K562 (cell line): ENCODE data around the gene ACAD8. TPM values are rescaled to one million over a fixed set of nuclear protein-coding genes. Genes with fewer than 3 reads are reported as not detected.

Experiments
- ATAC-seq: fragments of 200-7000 bp; cut with Tn5 transposase; 3 replicates; pipeline ENCODE4 v1.9.1; 2020; ENCODE audit warnings: moderate library complexity
- BruUV-seq: library from RNA; stranded (reverse); fragments of 400-500 nt; replicated peaks from 2 replicates; lab custom pipeline; 2021; lab: Mats Ljungman, UMichigan
- CTCF ChIA-PET: fragments of 300-600 bp; formaldehyde crosslinking; extraction: SDS; loops from one replicate; lab custom pipeline; 2021; ENCODE audit warnings: low intra/inter-chr PET ratio; lab: Yijun Ruan, JAX
- POLR2A ChIA-PET: fragments of 300-600, 350-650 bp; sonication (Branson Sonifier 250); formaldehyde crosslinking; extraction: SDS; loops from one replicate; lab custom pipeline; 2021; ENCODE audit warnings: antibody characterized with exemption, inconsistent platforms; lab: Yijun Ruan, JAX
- DNase-seq, 4 experiments: peaks; one replicate each; pipeline versions ENCODE4 v3.0.0 to v3.0.0-alpha.2; 2011 to 2018; ENCODE audit warnings: low spot score in 3 of 4, mixed read lengths in 3 of 4; ENCODE audit errors: extremely low read depth in 1 of 4
- FAIRE-seq: peaks from 2 replicates; lab custom pipeline; 2011; peaks lifted over from hg19 to GRCh38; lab: Jason Lieb, UNC
- H2AFZ ChIP-seq: 2 replicates; pipeline ENCODE4 v1.6.0; 2011; ENCODE audit warnings: low read depth, low read length, control low read depth, inconsistent platforms
- H3K27ac ChIP-seq: fragments of 200-600 bp; 3 replicates; pipeline ENCODE4 v1.8.0; 2011; ENCODE audit warnings: low read depth, mild to moderate bottlenecking, control low read depth, inconsistent platforms, low read length, moderate library complexity, mixed read lengths; ENCODE audit errors: extremely low read depth
- H3K27me3 ChIP-seq, 2 experiments: fragments of 300-600 bp in 1 of 2; 2 replicates in 1 of 2; 3 replicates in 1 of 2; pipeline versions ENCODE4 v1.6.0 to v1.8.0; 2011; ENCODE audit warnings: inconsistent platforms in 2 of 2, low read length in 2 of 2, mild to moderate bottlenecking in 1 of 2, mixed read lengths in 1 of 2, moderate library complexity in 1 of 2; ENCODE audit not compliant: control insufficient read depth in 2 of 2, insufficient read depth in 2 of 2
- H3K36me3 ChIP-seq: fragments of 300-600 bp; 3 replicates; pipeline ENCODE4 v1.8.0; 2011; ENCODE audit warnings: mild to moderate bottlenecking, low read length, inconsistent platforms; ENCODE audit not compliant: control insufficient read depth, insufficient read depth
- H3K4me1 ChIP-seq, 2 experiments: fragments of 200-600 bp in 1 of 2; replicated peaks in 1 of 2; 2 replicates in 1 of 2; 3 replicates in 1 of 2; pipeline versions ENCODE4 v1.5.1 to v1.8.0; 2011; ENCODE audit warnings: inconsistent platforms in 2 of 2, low read length in 2 of 2, mild to moderate bottlenecking in 1 of 2, mixed read lengths in 1 of 2, moderate library complexity in 1 of 2; ENCODE audit not compliant: control insufficient read depth in 2 of 2, insufficient read depth in 2 of 2
- H3K4me2 ChIP-seq: 2 replicates; pipeline ENCODE4 v1.6.1; 2011; ENCODE audit warnings: low read length, control low read depth, inconsistent platforms, mixed read lengths; ENCODE audit not compliant: insufficient read depth
- H3K4me3 ChIP-seq: fragments of 200-600 bp; sonication (generic), shearing (Covaris generic); 2 replicates; pipeline ENCODE4 v1.5.1; 2016; ENCODE audit warnings: control low read depth, inconsistent platforms
- H3K79me2 ChIP-seq: fragments of 200-600 bp; 3 replicates; pipeline ENCODE4 v1.8.0; 2011; ENCODE audit warnings: low read length, inconsistent platforms; ENCODE audit not compliant: control insufficient read depth, insufficient read depth
- H3K9ac ChIP-seq, 2 experiments: 2 replicates each; pipeline versions ENCODE4 v1.6.0 to v1.6.1; 2011; ENCODE audit warnings: low read depth in 2 of 2, low read length in 2 of 2, control low read depth in 1 of 2, inconsistent platforms in 1 of 2, mild to moderate bottlenecking in 1 of 2, mixed read lengths in 1 of 2; ENCODE audit not compliant: insufficient read depth in 1 of 2
- H3K9me1 ChIP-seq: one replicate; pipeline ENCODE4 v1.6.0; 2011; ENCODE audit warnings: inconsistent platforms, mild to moderate bottlenecking, low read length, moderate library complexity; ENCODE audit not compliant: control insufficient read depth, insufficient read depth
- H3K9me3 ChIP-seq: replicated peaks from 2 replicates; pipeline ENCODE4 v1.5.1; 2011; ENCODE audit warnings: low read depth, low read length, inconsistent platforms; ENCODE audit not compliant: control insufficient read depth, insufficient read depth
- H4K20me1 ChIP-seq: replicated peaks from 2 replicates; pipeline ENCODE4 v1.6.1; 2011; ENCODE audit warnings: low read length, inconsistent platforms, mixed read lengths; ENCODE audit not compliant: control insufficient read depth, insufficient read depth
- BCLAF1 ChIP-seq, 2 experiments: fragments of 450-650 bp in 1 of 2; IDR thresholded peaks; 2 replicates each; pipeline ENCODE4 v1.6.1; 2011 to 2017; ENCODE audit warnings: low read depth in 2 of 2, antibody characterized with exemption in 1 of 2, borderline replicate concordance in 1 of 2, low read length in 1 of 2, mild to moderate bottlenecking in 1 of 2, mixed read lengths in 1 of 2; ENCODE audit not compliant: control insufficient read depth in 1 of 2
- LCOR ChIP-seq: sonication (generic); formaldehyde crosslinking; IDR thresholded peaks from 2 replicates; pipeline ENCODE4 v1.8.0; 2022; ENCODE audit warnings: mild to moderate bottlenecking, missing genetic modification reagents
- MLLT1 ChIP-seq, 2 experiments: fragments of 450-650 bp; IDR thresholded peaks; 2 replicates each; pipeline ENCODE4 v1.6.1; 2016
- MLX ChIP-seq, 2 experiments: fragments of 450-650 bp in 1 of 2; sonication (generic) in 1 of 2; formaldehyde crosslinking; conservative IDR thresholded peaks; 2 replicates each; pipeline versions ENCODE4 v1.4.0 to v1.8.1; 2020 to 2022; ENCODE audit warnings: mild to moderate bottlenecking in 1 of 2, missing genetic modification reagents in 1 of 2
- PHF20 ChIP-seq: fragments of 450-650 bp; IDR thresholded peaks from 2 replicates; pipeline ENCODE4 v1.6.1; 2018; ENCODE audit not compliant: partially characterized antibody
- PPARD ChIP-seq: fragments of 250-450 bp; sonication (Bioruptor Pico); IDR thresholded peaks from 2 replicates; pipeline ENCODE4 v1.8.0; 2022; ENCODE audit warnings: inconsistent platforms, mild to moderate bottlenecking, moderate library complexity
- ZKSCAN1 ChIP-seq: fragments of 150-350 bp; IDR thresholded peaks from 2 replicates; pipeline ENCODE4 v1.6.1; 2016; ENCODE audit warnings: low read depth, low read length
- ZNF253 ChIP-seq: fragments of 250-450 bp; sonication (Bioruptor Pico); conservative IDR thresholded peaks from 2 replicates; pipeline ENCODE4 v1.6.1; 2021; ENCODE audit warnings: mild to moderate bottlenecking
- ZNF277 ChIP-seq: fragments of 250-450 bp; sonication (Bioruptor Pico); IDR thresholded peaks from 2 replicates; pipeline ENCODE4 v1.8.0; 2022; ENCODE audit warnings: inconsistent platforms, mild to moderate bottlenecking, moderate library complexity, borderline replicate concordance
- ZNF324 ChIP-seq: fragments of 250-450 bp; sonication (Bioruptor Pico); IDR thresholded peaks from 2 replicates; pipeline ENCODE4 v1.4.0; 2020; ENCODE audit warnings: mild to moderate bottlenecking
- WGBS: fragments of 100-300 bp; shearing (Covaris generic); methylation state at CpG from one replicate; pipeline ENCODE4 v1.1.6; 2016; ENCODE audit warnings: low coverage, mixed read lengths; ENCODE audit not compliant: insufficient coverage; ENCODE audit errors: missing lambda C conversion rate; 5-methylcytosine and 5-hydroxymethylcytosine counted together
- in situ Hi-C: fragments of 300-500 bp; cut with MboI; formaldehyde crosslinking; loops from 4 replicates; pipeline ENCODE4 v1.15.0; 2018; ENCODE audit warnings: inconsistent platforms, mixed read lengths
- intact Hi-C: fragments of 100-400 bp; cut with micrococcal nuclease; formaldehyde crosslinking; loops from 2 replicates; pipeline ENCODE4 v1.14.2; 2022
- polyA plus RNA-seq, 8 experiments: library from polyadenylated mRNA; depleted of rRNA in 4 of 8; stranded (reverse) in 5 of 8; unstranded in 3 of 8; fragments of >200 nt; fragmentation: Nextera tagmentation in 2 of 8; fragmentation: Illumina TruSeq in 1 of 8; extraction: Ambion mirVana in 2 of 8; extraction: Trizol in 1 of 8; gene quantifications; 2 replicates each; pipeline versions ENCODE4 v1.2.1 to v1.2.3, GENCODE V29; 2011 to 2014; ENCODE audit warnings: inconsistent platforms in 1 of 8, missing spikeins in 1 of 8
- total RNA-seq, 7 experiments: library from RNA; depleted of rRNA in 6 of 7; stranded (reverse); fragments of >200 nt in 6 of 7; fragmentation: Illumina TruSeq in 2 of 7; extraction: Trizol in 2 of 7; gene quantifications; 2 replicates each; pipeline versions ENCODE4 v1.2.1 to v1.2.3, GENCODE V29; 2011 to 2021; ENCODE audit warnings: low replicate concordance in 1 of 7

Gene ACAD8
- total and polyA plus RNA-seq, 9 of the 15 experiments (the other 6 are each of a cell fraction or from before 2014, with no cell fraction given): 6.5 to 34.1 (median 20.1) TPM

- DNase-seq (no peak), FAIRE-seq (no peak), ATAC-seq (no peak)
- intact Hi-C loops: no loop called here
- H3K79me2 ChIP-seq: peaks cover 49% of the 10 kb centered on the region
- H3K27ac ChIP-seq: no peak overlapping the region
- no peaks in the 10 kb centered on the region for H3K27me3 ChIP-seq
- no peak overlapping the region for H3K4me2 ChIP-seq
- H3K9me3 ChIP-seq: no peaks in the 10 kb centered on the region
- H3K9me1 ChIP-seq: peaks cover under 1% of the 10 kb centered on the region
- TF ChIP-seq MLLT1 (IDR thresholded peaks at IDR 0.05) (no peak), MLX (CRISPR knock-in tag; conservative IDR thresholded peaks at IDR 0.05) (no peak), ZNF253 (CRISPR knock-in tag) (no peak), PHF20 (no peak), ZNF324 (CRISPR knock-in tag) (no peak), ZNF277 (CRISPR knock-in tag) (no peak), LCOR (no peak), ZKSCAN1 (no peak), BCLAF1 (IDR thresholded peaks at IDR 0.05; ENCODE audit: borderline replicate concordance in 1 of 2, control insufficient read depth in 1 of 2, low read depth in 2 of 2, low read length in 1 of 2) (no peak), PPARD (CRISPR knock-in tag) (no peak)
- ChIA-PET POLR2A (interaction anchor here (0.5 kb wide), 1 partner anchor 60 kb away, joined by 3 read pairs; no protein-coding TSS in a partner anchor), CTCF (no interaction called here)
- no TSS peak for BruUV-seq
- H4K20me1 ChIP-seq: 0 out of 2 replicates have a peak, but pooled peaks cover 4% of the 10 kb centered on the region
- WGBS: 90% methylated on average over 3 of the region's 3 CpGs
- H3K4me1 ChIP-seq: peaks cover 22 to 34% of the 10 kb centered on the region in 2 experiments
- no peak overlapping the region for H2AFZ ChIP-seq
- in situ Hi-C loops: no loop called here
- no peak overlapping the region for H3K9ac ChIP-seq
- no peak overlapping the region for H3K4me3 ChIP-seq
- H3K36me3 ChIP-seq: peaks cover 45% of the 10 kb centered on the region
Measured at GRCh38 chr11:134235399-134235798, 18.0 kb upstream of the ACAD8 start.
